HG02943 (cell line): ENCODE measurements around the gene TNC.

Experiments used
- ATAC-seq: cut with Tn5 transposase; IDR thresholded peaks from one replicate; pipeline ENCODE4 v1.9.1; 2021; ENCODE audit warnings: mild to moderate bottlenecking, low read depth, moderate library complexity; ENCODE audit not compliant: unreplicated experiment

The TNC gene

DNA sequence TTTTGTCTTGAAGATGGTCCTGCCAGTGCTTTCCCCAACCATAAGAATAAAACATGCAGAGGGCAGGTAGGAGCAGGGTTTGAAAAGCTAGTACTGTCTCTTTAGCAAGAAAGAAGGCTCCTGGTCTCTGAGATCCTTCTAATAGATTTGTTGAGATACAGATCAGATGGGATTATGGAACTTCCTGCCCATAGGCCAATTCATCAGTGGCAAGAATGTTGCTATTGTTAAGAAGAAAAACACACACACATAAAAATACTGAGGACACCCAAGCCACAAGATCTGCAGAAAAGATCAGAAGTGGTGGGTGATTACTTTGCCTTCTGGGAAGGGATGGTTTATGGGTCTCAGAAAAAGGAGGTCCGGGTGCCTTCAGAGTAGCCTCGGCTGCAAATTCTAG, 59.8 kb downstream of the TNC start:
- ATAC-seq = no peak

DNA sequence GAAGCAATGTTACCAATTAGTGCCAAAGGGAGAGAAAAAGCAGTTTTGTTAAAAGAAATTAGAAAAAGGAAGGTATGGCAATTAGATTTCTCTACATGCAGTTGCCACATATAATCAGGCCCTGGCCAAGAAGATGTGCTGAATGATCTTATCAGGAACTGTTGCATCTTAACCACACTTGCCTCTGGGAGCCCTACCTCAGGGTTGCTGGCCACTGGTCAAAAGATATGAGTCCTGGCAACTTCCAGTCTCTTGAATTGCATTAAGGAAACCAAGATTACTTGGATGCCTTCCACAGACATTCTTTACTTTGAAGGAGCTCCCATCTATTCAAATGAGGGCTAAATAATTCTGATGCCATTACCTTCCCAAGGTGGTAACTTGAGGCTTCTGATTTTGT, 60.4 kb downstream of the TNC start:
- no peak for ATAC-seq

DNA sequence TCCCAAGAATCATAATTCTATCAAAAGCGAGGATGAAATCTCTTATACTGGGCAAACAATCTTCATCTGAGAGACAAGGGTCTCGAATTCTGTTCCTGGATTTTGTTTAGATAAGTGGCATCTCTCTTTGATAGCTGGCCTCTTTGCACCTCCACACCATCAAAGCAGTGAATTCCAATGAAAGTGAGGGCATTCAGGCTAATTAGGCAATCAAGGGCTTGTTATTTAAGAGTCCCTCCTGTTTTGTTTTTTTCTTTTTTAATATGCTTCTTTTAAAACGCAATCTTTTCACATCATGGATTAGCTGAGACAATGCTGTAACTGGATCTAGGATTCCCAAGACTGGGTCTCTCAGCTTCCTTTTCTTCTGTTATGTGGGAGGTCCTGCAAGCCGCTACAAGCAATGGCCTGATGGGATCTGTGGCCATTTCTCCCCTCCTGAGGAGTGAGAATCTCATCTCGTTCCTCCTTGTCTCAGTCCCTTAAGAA, 67.9 kb downstream of the TNC start:
- ATAC-seq = no peak

DNA sequence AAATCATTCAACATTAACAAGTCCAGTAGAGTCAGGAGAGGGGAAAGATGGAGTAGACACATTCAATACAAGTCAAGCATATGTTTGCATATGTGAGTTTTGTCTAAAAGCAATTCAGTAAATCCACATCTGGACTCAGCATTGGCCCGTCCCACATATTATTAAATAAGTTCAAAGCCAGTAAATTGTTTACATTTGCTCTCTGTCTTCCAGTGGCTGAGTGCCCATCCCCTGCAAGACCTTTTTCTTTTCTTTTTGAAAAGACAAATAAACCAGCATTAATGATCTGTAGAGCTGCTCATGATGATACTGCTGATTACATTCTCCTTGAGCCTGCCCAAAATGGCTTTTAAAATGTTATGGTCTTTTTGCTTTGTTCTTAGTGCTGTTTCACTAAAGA, 71.1 kb downstream of the TNC start:
- no peak for ATAC-seq

DNA sequence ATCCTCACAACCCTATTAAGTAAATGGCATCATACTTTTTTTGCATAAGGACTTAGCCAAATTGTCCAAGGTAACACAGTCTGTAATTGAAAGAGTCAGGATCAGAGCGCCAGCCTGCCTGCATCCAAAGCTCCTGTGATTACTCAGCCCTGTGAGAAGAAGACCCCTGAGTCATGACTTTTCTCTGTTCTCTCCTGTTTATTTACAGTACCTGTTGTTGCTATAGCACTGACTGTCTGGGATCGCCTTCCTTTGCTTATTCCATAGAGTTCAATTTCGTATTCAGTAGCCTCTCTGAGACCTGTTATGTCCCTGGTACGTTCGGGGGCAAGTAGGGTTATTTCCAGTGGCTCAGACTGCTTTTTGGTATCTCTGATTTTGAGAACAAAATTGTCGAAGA, 71.8 kb downstream of the TNC start:
- ATAC-seq = no peak

DNA sequence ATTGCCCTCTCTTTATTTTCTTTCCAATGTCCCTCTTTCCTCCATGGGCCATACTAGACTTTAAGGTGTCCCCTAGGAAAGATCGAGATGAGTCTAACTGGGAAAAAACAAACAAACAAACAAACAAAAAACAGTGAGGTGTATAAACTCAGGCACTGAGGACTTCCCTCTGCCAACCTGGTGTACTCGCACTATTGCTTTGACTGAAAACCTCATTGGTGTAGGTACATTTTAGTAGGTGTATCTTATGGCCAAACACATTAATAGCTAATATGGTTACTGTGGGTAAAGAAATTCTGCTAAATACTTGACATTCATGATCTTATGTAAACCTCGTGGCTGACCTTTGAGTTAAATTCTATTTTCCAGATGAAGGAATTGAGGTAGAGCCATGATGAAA, 74.3 kb downstream of the TNC start:
- ATAC-seq = no peak

DNA sequence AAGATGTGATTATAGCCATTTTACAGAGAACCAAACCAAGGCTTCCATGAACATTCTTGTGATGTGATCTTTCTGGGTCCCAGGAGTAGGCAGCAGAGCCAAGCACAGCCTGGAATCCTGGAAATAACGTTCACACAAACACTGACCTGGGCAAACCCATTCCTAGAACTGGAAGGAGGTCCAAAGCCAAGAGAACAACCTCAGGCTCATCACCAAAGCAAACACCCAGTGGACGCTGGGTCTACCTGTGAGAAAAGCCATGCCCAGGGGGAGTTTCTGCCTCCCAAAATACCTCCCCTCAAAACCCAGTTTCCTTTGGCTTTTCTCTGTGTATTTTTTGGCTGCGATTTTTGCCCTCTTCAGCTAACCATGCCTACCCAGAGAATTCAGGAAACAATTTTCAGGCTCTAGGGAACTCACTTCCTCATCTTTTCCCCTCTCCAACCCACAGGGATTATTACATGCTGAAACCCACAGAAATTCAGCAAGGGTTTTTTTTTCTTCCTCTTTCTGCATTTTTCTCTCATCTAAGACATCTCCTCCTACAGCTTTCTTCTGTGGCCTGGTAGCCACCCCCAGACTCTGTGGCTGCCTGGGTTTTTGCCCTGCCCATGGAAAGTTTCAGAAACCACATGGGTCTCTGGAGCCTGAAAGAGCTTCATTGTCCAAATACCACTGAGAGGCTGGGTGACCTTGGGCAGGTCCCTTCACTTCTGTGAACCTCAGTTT, 75.0 kb downstream of the TNC start:
- no peak for ATAC-seq

DNA sequence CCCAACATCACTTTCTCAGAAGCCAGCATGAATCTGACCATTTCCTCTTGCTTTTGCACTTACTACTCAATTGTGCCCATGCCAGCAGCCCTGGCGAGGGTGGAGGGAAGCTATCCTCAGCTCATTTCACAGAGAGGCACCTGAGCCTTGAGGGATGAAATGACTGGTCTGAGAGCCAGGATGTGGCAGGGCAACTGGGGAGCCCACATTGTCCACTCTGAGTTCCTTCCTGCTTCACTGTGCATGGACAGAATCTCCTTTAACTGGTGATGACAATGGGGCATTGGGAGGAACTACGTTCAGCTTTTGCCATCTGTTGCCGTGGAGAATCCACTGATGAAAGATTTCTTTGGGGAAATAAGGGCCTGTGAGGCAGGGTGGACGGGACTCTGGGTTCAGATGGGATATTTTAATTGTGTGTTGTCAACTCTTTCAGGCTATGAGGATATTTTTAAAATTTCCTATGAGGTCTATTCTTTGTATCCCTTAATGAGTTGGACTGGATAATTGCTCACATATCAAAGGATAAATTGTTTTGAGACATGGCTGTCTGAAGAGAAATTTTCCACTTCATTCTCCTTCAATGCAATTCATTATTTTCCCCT, 78.3 kb downstream of the TNC start:
- no peak for ATAC-seq

DNA sequence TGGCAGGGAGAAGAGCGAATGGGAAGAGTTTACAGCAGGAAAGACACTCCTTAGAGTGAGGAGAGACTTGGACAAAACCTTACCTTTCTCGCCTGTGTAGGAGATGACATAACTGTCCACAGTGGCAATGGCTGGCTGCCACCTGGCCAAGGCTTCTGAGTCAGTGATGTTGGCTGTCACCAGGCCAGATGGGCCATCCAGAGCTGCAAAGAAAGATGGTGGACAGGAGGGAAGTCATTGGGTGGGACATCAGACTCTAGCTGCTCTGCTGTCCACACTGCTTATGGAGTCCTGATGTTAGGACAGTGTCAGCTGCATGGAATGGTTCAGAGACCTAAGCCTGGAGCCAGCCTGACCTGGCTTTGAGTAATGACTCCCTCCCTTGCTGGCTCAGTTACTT, 79.8 kb downstream of the TNC start:
- no peak for ATAC-seq

DNA sequence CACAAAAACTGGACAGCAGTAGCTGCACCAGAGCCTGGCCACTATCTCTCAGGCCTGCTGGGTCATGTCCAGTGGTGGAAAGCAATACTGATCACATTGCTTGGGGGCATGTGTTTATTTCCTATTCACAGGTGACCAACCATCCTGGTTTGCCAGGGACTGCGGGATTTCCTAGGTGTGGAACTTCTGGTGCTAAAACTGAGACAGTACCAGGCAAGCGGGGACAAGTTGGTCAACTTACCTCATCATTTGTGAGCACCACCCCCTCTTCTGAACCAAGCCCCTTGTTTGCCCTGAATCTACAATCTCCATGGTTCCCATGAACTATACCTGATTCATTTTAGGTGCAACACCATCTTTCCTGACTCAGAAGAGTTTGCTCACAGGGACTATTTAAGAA, 81.3 kb downstream of the TNC start:
- no peak for ATAC-seq

DNA sequence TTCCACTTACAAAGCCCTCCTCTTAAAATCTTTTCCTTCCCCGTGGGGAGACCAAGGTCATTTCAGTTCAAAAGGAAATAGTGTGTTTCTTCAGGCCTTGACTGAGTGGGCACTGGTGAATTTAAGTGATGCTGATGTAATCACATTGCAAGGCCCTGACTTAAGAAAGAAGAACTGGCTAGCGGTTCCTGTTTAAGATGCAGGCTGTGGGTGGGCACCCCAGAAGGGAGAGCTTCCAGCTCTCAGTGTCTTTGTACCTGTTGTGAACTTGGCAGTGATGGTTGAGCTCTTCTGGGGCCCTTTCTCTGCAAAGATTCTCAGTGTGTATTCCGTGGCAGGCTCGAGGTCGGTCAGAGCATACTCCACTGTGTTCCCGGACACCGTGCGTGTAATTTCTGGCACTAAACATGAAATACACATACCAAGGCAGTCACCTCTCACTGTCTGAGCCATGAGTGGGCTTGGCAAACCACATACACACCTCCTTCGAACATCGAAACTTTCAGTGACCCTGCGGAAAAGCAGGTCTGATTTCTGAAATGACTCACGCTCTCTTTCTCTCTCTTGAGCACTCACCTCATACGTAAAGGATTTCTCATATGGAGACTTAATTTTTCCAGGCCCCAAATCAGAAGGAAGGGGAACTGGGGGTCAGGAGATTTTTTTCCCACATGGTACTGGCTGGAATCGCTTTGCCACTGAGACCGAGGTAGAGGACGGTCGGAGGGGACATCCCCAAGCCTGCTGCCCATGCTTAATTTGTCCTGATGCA, 81.9 kb downstream of the TNC start:
- ATAC-seq = peak; percentile 84

DNA sequence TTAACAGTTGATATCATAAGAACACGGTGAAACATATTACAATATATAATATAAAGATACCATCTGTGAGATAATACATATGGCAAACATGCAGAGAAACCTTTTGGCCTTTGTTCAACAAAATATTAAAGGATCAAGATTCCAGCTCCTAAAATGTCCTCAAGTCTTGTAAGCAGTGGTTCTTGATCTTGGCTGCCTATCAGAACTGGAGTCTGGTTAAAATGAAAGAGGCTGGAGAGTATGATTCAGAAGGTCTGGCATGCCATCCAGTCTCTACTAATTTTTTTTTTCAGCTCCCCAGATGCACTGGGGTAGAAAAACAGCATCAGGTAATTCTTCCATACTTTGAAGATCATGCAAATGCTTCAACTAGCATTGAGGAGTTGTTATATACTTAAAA, 83.2 kb downstream of the TNC start:
- ATAC-seq = no peak

DNA sequence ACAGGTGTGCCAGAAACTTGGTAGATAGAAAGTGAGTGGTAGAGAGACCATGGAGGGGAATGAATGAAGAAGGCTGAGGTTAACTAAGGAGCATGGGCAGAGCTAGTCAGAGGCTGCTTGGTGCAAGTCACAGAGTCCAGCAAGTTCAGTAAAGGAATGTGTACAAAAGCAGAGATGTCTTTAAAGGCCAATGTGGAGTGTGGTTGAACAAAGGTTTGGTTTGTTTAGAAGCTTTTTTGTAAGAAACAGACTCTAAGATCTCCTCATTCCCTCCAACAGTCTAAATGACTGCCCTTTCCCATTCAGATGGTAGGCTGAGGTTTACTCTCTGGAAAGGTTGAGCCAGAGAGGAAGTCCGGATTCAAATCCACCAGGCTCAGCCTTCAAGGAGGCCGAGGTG, 84.2 kb downstream of the TNC start:
- no peak for ATAC-seq

DNA sequence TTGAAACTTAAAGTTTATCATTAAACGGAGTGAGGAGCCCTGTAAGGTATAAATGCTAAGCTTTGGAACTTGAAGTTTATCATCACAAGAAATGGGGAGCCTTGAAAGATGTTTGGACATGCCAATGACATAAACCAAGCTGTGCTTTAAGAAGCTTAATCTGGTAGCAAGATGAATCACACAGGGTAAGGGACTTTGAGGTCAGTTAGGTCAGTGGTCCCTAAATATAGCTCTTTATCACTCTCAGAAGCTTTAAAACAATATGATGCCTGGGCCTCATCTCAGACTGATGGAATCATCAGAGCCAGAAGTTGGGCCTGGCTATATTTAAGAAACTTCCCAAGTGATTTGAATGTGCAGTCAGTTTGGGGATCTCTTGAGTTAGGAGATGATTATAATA, 85.7 kb downstream of the TNC start:
- no peak for ATAC-seq

DNA sequence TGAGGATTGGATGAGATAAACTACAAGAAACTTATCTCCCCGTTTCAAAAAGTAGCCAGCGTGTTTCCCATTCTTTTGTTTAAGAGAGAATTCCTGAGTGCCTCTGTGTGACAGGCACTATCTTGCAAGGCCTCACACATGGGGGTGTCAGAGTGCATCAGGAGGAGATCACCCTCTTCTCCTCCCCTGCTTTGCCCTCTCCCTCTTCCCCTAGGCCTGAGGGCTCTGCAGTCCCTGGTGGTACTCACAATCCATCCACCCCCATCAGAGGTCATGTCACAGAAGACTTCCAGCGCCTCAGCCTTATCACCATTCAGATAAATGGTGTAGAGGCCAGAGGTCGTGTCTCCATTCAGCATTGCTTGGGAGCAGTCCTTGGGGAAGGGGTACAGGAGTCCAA, 88.0 kb downstream of the TNC start:
- no peak for ATAC-seq

DNA sequence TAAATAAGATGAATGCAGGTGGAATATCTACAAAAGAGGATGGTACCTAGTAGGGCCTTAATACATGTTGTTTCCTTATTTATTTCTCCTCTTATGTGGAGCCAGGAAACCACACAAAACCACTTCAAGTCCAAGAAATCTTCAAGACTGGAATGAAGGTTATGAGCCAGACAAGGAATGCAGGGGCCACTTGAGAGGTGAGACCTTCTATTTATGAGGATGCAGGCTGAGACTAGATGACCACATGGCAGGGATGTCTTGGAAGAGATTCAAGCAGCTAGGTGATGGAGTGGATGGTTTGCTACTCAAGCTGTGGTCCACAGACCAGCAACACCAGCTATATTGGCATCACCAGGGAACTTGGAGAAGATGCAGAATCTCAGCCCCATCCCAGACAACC, 92.2 kb downstream of the TNC start:
- ATAC-seq = no peak

DNA sequence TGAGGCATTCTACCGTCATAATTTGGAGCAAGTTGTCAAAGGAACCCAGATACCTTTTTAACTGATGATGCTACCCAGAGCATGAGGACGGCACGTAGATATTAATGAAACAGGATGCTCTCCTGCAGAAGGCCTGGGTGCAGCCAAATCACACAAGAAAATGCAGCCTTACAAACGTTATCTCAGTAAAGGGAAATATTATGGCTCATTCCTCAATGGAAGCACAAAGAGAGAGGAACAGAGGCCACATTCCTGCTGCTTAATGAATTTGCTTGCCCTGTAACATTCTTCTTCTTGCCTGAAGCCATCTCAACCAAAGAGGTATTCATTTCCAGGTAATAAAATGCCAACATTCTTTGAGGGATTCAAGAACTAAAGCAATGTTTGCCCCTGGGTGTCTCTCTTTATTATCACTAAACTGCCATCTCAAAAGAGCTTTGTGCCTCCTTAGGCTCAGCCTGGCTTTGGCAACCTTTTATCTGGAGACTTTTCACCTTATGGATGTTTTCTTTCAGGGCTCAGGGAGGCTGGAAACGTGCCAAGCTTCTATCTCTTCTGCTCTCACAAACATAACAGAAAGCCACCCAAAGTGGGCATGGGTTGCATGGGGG, 92.9 kb downstream of the TNC start:
- ATAC-seq = no peak

DNA sequence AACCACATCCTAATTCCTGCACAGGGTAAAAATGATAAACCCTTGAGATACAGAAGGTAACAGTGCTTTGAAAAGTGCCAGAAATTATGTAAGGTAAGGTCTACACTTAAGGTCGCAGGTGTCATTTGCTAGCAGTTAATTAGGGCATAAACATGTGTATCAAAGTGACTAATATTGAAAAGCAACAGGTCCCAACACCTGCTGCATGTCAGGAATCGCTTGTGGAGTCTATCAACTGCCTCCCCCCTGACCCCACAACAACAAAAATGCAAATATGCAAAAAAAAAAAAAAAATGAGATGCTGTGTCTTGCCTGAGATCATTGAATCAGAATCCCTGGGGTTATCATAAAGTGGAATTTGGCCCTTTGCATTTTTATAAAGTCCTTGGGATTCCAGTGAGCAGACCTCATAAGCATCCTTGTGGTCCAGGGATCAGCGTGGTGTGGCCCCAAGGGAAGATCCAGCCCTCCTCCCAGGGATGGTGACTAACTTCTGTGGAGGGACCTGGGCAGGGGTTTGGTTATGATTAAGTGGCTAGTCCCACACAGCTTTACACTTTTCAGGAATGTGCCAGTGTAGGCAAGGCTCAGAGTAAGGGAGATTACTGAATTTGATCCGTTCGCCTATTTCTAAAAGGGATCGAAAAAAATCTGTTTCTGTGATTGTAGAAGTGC, 95.1 kb downstream of the TNC start:
- ATAC-seq = no peak

DNA sequence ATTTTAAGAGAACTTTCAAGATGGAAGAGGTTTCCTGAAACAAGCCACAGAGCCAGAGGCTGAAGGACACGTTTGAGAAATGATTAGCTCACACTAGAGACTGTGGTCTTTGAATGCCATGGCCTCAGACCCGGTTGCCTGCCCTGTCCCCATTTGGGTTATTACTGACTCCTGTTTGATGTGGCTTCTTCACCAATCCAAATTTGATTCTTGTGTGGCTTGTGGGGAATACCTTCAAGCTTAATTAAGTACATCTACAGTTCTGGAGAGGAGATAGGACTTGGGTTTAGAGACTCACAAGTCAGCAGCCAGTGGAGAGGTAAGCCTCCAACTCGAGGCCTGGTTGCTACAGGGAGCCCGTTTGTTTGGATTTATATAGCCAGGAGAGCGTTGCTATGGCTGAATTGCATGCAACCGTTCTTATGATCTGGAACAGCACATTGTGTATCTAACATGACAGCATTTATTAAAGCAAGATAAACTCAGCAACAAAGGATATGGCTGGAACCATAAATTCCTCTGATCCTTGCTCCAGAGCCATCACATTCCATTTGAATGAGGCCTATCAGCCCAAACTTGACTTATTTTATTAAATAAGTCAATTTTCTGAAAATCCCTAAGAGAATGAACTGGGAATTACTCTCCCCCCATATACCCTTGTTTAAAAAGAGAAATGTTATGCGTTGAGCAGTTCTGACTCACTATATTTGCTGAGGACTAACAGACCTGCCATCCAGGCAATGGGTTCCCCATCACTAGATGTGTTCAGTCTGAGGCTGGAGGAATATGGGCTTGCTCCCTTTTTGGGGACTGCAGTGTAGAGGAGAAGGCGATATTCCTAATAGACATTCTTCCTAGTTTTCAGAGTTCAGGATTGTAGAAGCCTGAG, 99.2 kb downstream of the TNC start:
- ATAC-seq = no peak

DNA sequence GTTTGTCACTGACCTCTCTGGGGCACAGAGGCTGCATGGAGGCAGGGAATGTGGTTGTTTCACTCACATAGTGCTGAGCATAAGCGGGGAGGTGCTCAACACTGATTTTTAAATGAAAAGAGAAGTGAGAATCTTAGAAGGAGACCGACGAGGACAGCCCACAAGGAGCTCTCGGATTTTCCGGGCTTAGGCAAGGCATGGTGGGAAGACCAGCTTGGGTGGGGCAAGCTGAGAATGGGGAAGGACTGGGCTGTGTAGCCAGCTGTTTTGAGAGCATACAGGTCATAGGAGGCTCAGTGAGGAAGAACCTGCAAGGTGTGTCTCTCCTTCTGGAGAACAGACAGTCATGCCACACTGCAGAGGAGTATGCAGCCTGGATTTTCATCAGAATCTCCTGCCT, 101.6 kb downstream of the TNC start:
- ATAC-seq = no peak
